CD4-positive, alpha-beta T cell treated with Interleukin-15 for 1 hour (primary cell): ENCODE measurements around the gene PAFAH1B2.

Experiments
- DNase-seq: peaks from one replicate; pipeline ENCODE4 v3.0.0-alpha.2; 2020

The PAFAH1B2 gene

GRCh38 chr11:117225553-117226170 lies 81.6 kb downstream of the PAFAH1B2 start:
- no peak for DNase-seq
